MCF 10A (cell line): ENCODE measurements around the gene GNAI3. TPM values are rescaled to one million over a fixed set of nuclear protein-coding genes. Genes with fewer than 3 reads are reported as not detected.

Source experiments
- BruUV-seq: library from RNA; stranded (reverse); fragments of 400-500 nt; replicated peaks from 2 replicates; lab custom pipeline; 2021; lab: Mats Ljungman, UMichigan
- CTCF ChIA-PET: fragments of 300-600 bp; sonication (Branson Sonifier 250); formaldehyde crosslinking; extraction: SDS; loops from one replicate; lab custom pipeline; 2021; ENCODE audit warnings: antibody characterized with exemption, inconsistent platforms; lab: Yijun Ruan, JAX
- POLR2A ChIA-PET: fragments of 300-600, 350-650 bp; sonication (Branson Sonifier 250); formaldehyde crosslinking; extraction: SDS; loops from one replicate; lab custom pipeline; 2020; ENCODE audit warnings: antibody characterized with exemption, inconsistent platforms; lab: Yijun Ruan, JAX
- DNase-seq: peaks from one replicate; pipeline ENCODE4 v3.0.0-alpha.2; 2018; ENCODE audit not compliant: unreplicated experiment
- H3K27ac Mint-ChIP-seq: one replicate; pipeline ENCODE4 v1.8.0; 2022; ENCODE audit warnings: mild to moderate bottlenecking, low read depth, mixed read lengths; ENCODE audit not compliant: unreplicated experiment
- H3K27me3 Mint-ChIP-seq: one replicate; pipeline ENCODE4 v1.8.0; 2022; ENCODE audit warnings: mixed read lengths; ENCODE audit not compliant: insufficient read depth, unreplicated experiment
- H3K36me3 Mint-ChIP-seq: one replicate; pipeline ENCODE4 v1.8.0; 2022; ENCODE audit warnings: mild to moderate bottlenecking, moderate library complexity, mixed read lengths; ENCODE audit not compliant: insufficient read depth, unreplicated experiment
- H3K4me1 Mint-ChIP-seq: one replicate; pipeline ENCODE4 v1.8.0; 2022; ENCODE audit warnings: mixed read lengths; ENCODE audit not compliant: insufficient read depth, unreplicated experiment
- H3K4me3 Mint-ChIP-seq: one replicate; pipeline ENCODE4 v1.8.0; 2022; ENCODE audit warnings: mild to moderate bottlenecking, moderate library complexity, mixed read lengths; ENCODE audit not compliant: unreplicated experiment
- H3K9me3 Mint-ChIP-seq: one replicate; pipeline ENCODE4 v1.8.0; 2022; ENCODE audit warnings: mixed read lengths; ENCODE audit not compliant: unreplicated experiment
- intact Hi-C: fragments of 100-400 bp; cut with micrococcal nuclease; formaldehyde crosslinking; loops from 2 replicates; pipeline ENCODE4 v1.14.1; 2022
- total RNA-seq: library from RNA; stranded (reverse); gene quantifications from 2 replicates; pipeline ENCODE4 v1.2.3, GENCODE V29; 2022
- TF ChIP-seq, protein P1 (sequence below): fragments of 200-600 bp; IDR thresholded peaks from one replicate; pipeline ENCODE4 v1.8.0; 2022; ENCODE audit warnings: antibody characterized with exemption, mild to moderate bottlenecking; ENCODE audit not compliant: unreplicated experiment

Gene GNAI3
- total RNA-seq, 1 experiment from 2014 or later = 8.0 TPM

DNA sequence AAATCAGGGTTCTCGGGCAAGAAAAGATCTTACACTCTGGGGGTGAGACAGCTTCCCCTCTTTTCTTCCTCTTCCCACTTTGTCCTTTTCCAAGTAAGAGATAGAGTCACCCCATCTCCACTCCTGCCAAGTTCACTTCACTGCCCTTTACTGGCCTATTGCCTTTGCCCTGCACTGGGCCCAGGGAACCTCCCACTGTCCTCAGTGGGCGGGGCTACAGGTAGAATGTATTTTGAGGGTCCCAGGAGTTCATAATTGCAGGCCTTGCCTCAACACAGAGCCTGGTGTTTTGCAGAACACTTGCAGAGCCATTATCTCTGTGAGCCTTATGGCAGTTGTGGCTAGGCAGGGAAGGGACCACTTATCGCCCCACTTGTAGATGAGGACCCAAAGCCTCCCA is 74.5 kb downstream of the GNAI3 start:
- intact Hi-C loops = no loop called here
- Mint-ChIP-seq H3K4me3 (no peak overlapping the region), H3K27me3 (no peaks in the 10 kb centered on the region), H3K4me1 (peaks cover 26% of the 10 kb centered on the region), H3K27ac (no peak overlapping the region), H3K36me3 (peaks cover 8% of the 10 kb centered on the region), H3K9me3 (no peaks in the 10 kb centered on the region)
- TF ChIP-seq, protein P1, sequence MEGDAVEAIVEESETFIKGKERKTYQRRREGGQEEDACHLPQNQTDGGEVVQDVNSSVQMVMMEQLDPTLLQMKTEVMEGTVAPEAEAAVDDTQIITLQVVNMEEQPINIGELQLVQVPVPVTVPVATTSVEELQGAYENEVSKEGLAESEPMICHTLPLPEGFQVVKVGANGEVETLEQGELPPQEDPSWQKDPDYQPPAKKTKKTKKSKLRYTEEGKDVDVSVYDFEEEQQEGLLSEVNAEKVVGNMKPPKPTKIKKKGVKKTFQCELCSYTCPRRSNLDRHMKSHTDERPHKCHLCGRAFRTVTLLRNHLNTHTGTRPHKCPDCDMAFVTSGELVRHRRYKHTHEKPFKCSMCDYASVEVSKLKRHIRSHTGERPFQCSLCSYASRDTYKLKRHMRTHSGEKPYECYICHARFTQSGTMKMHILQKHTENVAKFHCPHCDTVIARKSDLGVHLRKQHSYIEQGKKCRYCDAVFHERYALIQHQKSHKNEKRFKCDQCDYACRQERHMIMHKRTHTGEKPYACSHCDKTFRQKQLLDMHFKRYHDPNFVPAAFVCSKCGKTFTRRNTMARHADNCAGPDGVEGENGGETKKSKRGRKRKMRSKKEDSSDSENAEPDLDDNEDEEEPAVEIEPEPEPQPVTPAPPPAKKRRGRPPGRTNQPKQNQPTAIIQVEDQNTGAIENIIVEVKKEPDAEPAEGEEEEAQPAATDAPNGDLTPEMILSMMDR = no peak
- no TSS peak for BruUV-seq
- ChIA-PET POLR2A (no interaction called here), CTCF (interaction anchor here (1.2 to 11.4 kb wide), 5 partner anchors 7 to 361 kb away, joined by 3 to 96 read pairs (median 3); partner anchors contain the start of gene AHCYL1)
- DNase-seq = no peak

DNA sequence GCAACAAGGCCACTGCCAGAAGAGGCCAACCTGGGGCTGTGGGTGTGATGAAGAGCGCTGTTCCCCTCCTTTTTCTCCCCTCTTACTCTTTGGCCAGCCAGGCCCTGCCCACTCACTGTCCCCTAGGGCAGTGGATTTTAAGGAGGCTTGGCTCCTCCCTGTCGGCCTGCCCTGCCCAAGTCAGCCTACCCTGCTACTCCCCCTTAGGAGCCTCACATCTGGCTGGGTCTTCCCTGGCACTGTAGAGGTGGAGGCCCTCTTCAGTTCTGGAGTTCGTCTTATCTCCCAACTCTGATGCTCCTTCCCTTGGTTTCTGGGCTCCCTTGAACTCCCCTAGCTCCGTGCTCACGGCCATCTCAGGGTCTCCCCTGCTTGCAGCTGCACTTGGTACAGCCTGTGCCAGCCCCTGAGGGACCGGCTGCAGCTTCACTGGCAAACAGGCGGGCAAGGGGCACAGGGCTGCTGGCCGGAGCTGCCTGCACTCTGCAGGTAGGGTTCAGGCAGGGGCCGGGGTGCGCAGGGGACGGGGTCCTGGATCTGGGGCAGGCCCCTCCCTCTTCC is 75.3 kb downstream of the GNAI3 start:
- DNase-seq = no peak
- peak overlapping the region; percentile 58 for H3K27ac Mint-ChIP-seq
- ChIA-PET POLR2A (no interaction called here), CTCF (interaction anchor here (0.6 to 11.4 kb wide), 6 partner anchors 16 to 840 kb away, joined by 3 to 96 read pairs (median 4); no protein-coding TSS in a partner anchor)
- BruUV-seq = no TSS peak
- H3K4me3 Mint-ChIP-seq = no peak overlapping the region
- no peaks in the 10 kb centered on the region for H3K27me3 Mint-ChIP-seq
- no peaks in the 10 kb centered on the region for H3K9me3 Mint-ChIP-seq
- intact Hi-C loops = no loop called here
- peaks cover 12% of the 10 kb centered on the region for H3K36me3 Mint-ChIP-seq
- TF ChIP-seq, protein P1 = no peak
- peaks cover 22% of the 10 kb centered on the region for H3K4me1 Mint-ChIP-seq

DNA sequence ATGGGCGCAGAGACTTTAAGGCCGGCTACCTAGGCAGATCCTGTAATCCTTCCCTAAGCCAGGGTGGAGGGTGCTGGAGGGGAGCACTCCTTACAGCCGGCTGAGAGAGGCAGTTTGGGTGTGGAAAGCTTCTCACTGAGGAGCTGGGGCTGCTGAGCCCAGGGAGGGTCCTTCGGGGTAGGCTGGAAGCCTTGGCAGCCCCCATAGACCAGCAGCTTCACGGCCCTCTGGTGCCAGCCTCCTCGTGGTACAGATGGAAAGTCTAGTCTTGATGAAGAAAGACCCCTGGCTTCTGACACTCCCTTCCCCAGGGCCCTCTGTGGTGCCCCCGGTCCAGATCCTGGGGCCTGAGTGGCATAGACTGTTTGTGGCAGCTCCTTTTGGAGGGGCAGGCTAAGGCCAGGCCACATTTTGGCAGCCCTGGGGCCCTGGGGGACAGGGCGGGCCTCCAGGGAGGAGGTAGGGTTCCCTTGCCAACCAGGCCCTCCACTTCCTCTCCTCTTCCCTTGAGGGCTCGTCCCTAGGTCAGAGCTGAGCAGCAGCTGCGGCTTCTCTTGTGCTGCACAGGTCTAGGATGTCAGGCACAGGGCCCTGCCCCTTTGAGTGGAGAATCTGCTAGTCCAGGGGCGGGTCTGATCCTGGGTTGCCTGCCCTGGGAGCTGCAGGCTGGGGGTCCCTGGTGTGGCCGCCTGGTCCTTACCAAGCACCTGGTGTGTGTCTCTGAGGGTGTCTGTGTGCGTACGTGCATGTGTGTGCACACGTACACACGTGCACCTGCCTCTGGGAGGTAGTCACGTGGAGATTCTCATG is 76.0 kb downstream of the GNAI3 start:
- BruUV-seq = no TSS peak
- POLR2A ChIA-PET = no interaction called here
- intact Hi-C loops = no loop called here
- CTCF ChIA-PET = interaction anchor here (0.6 to 11.4 kb wide), 6 partner anchors 15 to 839 kb away, joined by 3 to 96 read pairs (median 4); no protein-coding TSS in a partner anchor
- peaks cover 15% of the 10 kb centered on the region for H3K36me3 Mint-ChIP-seq
- no peaks in the 10 kb centered on the region for H3K27me3 Mint-ChIP-seq
- H3K27ac Mint-ChIP-seq = no peak overlapping the region
- TF ChIP-seq, protein P1 = no peak
- no peak overlapping the region for H3K4me3 Mint-ChIP-seq
- peaks cover 14% of the 10 kb centered on the region for H3K4me1 Mint-ChIP-seq
- no peak for DNase-seq
- H3K9me3 Mint-ChIP-seq = no peaks in the 10 kb centered on the region

DNA sequence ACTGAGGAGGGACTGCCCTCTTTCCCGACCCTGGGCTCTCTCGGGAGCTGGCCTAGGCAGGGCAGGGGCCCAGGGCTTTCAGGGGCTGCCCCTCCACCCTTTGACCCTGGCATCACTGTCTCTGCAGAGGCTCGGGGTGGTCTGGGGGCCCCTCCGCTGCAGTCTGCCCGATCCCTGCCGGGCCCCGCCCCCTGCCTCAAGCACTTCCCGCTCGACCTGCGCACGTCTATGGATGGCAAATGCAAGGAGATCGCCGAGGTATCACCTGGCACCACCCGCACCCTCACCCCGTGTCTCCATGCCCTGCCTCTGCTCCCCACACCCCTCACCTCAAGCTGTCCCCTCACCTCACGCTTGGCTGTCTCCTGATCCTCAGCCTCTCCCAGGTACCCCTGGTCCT is 76.8 kb downstream of the GNAI3 start:
- peaks cover 16% of the 10 kb centered on the region for H3K36me3 Mint-ChIP-seq
- H3K27ac Mint-ChIP-seq = no peak overlapping the region
- no TSS peak for BruUV-seq
- no peak for DNase-seq
- ChIA-PET POLR2A (no interaction called here), CTCF (interaction anchor here (0.7 to 11.4 kb wide), 4 partner anchors 15 to 361 kb away, joined by 3 to 96 read pairs (median 4); no protein-coding TSS in a partner anchor)
- H3K9me3 Mint-ChIP-seq = no peaks in the 10 kb centered on the region
- H3K27me3 Mint-ChIP-seq = no peaks in the 10 kb centered on the region
- H3K4me3 Mint-ChIP-seq = no peak overlapping the region
- H3K4me1 Mint-ChIP-seq = peaks cover 13% of the 10 kb centered on the region
- intact Hi-C loops = no loop called here
- TF ChIP-seq, protein P1 = no peak
